AG04449 (cell line): ENCODE results near the gene POLH.
"Not testable (repeated sequence)": the region's sequence is repeated elsewhere in the genome, so short reads cannot be mapped to it uniquely, and the experiment has no call there.

ENCODE experiments used
- CTCF ChIA-PET: fragments of 350-600 bp; formaldehyde crosslinking; extraction: SDS; loops from one replicate; lab custom pipeline; 2021; ENCODE audit warnings: antibody characterized with exemption; lab: Yijun Ruan, JAX
- POLR2A ChIA-PET: fragments of 400-600, 350-600 bp; formaldehyde crosslinking; extraction: SDS; loops from one replicate; lab custom pipeline; 2020; ENCODE audit warnings: antibody characterized with exemption, inconsistent platforms; lab: Yijun Ruan, JAX
- DNase-seq: peaks from one replicate; pipeline ENCODE4 v3.0.0-alpha.2; 2010; ENCODE audit warnings: low read depth, low spot score
- H3K4me3 ChIP-seq: 2 replicates; pipeline ENCODE4 v1.5.1; 2011; ENCODE audit warnings: low read depth, mild to moderate bottlenecking, control low read depth, low read length
- TF ChIP-seq, protein P1 (sequence below): IDR thresholded peaks from one replicate; pipeline ENCODE4 v1.5.1; 2011; ENCODE audit warnings: mild to moderate bottlenecking, moderate library complexity, low read length, control low read depth, inconsistent platforms; ENCODE audit not compliant: insufficient read depth; ENCODE audit errors: missing control alignments

Gene POLH

DNA sequence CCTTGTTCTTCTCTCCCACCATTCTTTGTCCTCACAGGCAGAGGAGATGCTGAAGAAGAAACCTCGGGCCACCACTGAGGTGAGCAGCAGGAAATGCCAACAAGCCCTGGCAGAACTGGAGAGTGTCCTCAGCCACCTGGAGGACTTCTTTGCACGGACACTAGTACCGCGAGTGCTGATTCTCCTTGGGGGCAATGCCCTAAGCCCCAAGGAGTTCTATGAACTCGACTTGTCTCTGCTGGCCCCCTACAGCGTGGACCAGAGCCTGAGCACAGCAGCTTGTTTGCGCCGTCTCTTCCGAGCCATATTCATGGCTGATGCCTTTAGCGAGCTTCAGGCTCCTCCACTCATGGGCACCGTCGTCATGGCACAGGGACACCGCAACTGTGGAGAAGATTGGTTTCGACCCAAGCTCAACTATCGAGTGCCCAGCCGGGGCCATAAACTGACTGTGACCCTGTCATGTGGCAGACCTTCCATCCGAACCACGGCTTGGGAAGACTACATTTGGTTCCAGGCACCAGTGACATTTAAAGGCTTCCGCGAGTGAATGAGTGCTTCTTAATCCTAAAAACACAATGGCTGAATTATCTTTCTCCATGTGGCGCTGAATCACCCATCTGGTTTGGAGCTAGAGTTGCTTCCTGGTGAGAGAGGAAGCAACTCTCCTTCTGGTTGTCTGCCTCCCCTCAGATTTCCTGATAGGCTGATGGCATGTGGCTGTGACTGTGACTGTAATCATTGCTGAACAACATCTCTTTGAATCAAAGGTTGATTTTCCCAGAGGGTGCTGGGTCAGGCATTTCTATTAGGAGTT is 64.2 kb downstream of the POLH start:
- ChIA-PET CTCF (interaction anchor here (0.9 to 1.7 kb wide), 4 partner anchors 28 to 439 kb away, joined by 3 to 5 read pairs (median 4); no protein-coding TSS in a partner anchor), POLR2A (interaction anchor here (0.7 to 1.0 kb wide), 2 partner anchors 11 to 122 kb away, joined by 3 to 4 read pairs; partner anchors contain the start of gene GTPBP2)
- no peak overlapping the region for H3K4me3 ChIP-seq
- DNase-seq: no peak
- TF ChIP-seq, protein P1, sequence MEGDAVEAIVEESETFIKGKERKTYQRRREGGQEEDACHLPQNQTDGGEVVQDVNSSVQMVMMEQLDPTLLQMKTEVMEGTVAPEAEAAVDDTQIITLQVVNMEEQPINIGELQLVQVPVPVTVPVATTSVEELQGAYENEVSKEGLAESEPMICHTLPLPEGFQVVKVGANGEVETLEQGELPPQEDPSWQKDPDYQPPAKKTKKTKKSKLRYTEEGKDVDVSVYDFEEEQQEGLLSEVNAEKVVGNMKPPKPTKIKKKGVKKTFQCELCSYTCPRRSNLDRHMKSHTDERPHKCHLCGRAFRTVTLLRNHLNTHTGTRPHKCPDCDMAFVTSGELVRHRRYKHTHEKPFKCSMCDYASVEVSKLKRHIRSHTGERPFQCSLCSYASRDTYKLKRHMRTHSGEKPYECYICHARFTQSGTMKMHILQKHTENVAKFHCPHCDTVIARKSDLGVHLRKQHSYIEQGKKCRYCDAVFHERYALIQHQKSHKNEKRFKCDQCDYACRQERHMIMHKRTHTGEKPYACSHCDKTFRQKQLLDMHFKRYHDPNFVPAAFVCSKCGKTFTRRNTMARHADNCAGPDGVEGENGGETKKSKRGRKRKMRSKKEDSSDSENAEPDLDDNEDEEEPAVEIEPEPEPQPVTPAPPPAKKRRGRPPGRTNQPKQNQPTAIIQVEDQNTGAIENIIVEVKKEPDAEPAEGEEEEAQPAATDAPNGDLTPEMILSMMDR: no peak

DNA sequence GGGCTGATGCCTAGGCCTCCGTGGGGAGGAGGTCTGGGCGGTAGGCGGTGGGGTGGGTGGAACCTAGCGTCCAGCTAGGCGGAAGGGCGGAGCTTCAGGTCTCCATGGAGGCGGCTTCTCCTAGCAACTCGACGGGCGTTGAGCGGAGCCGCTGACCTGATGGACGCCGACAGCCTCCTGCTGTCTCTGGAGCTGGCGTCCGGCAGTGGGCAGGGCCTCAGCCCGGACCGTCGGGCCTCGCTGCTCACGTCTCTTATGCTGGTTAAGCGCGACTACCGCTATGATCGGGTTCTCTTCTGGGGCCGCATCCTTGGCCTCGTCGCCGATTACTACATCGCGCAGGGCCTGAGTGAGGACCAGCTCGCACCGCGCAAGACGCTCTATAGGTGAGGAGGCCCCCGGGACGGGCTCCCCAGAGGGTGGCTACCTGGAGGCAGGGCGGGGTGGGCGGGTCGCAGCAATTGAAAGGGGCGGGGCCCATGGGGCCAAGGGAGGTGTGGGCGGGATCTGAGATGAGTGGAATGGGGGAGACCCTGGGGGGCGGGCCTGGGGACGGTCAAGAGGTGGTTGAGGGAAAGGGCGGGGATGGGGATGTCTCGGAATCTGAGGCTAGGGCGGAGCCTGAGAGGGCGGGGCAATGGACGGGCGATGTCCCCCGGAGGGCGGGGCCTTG is 69.1 kb downstream of the POLH start, which contains the start of gene RSPH9:
Gene RSPH9 (plus strand): TSS at position 97 of the 673 bp plus-strand sequence. CDS start 63 bp downstream, at position 160.
- ChIA-PET POLR2A (interaction anchor here (1.0 to 1.8 kb wide), 3 partner anchors 9 to 28 kb away, joined by 3 to 7 read pairs (median 4); partner anchors contain the start of genes GTPBP2 and MAD2L1BP), CTCF (interaction anchor here (1.6 to 6.0 kb wide), 3 partner anchors 22 to 434 kb away, joined by 4 to 44 read pairs (median 10); no protein-coding TSS in a partner anchor)
- DNase-seq: no peak
- TF ChIP-seq, protein P1: no peak
- H3K4me3 ChIP-seq: peak within 1 kb of the TSS; percentile 57

DNA sequence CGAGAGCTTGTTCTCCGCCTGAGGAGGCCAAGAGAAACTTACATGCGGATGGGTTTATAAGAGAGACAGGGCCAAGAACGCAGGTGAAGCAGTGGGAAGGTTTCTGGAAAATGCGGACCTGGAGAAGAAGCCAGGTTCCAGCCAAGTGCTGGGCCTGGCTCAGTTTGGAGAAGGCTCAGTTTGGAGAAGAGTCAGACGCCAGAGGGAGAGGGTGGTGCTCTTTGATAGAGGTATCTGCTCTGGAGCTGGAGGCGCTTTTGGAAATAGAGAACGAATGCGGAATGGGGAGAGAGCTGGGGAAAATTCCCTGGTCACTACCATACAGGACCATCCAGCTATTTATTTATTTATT is 69.6 kb downstream of the POLH start:
- ChIA-PET CTCF (interaction anchor here (1.0 to 6.0 kb wide), 3 partner anchors 15 to 434 kb away, joined by 3 to 44 read pairs (median 10); no protein-coding TSS in a partner anchor), POLR2A (interaction anchor here (1.0 to 1.2 kb wide), 2 partner anchors 10 to 27 kb away, joined by 3 to 4 read pairs; partner anchors contain the start of gene MAD2L1BP)
- TF ChIP-seq, protein P1: no peak
- DNase-seq: no peak
- H3K4me3 ChIP-seq: peak overlapping the region; percentile 57

DNA sequence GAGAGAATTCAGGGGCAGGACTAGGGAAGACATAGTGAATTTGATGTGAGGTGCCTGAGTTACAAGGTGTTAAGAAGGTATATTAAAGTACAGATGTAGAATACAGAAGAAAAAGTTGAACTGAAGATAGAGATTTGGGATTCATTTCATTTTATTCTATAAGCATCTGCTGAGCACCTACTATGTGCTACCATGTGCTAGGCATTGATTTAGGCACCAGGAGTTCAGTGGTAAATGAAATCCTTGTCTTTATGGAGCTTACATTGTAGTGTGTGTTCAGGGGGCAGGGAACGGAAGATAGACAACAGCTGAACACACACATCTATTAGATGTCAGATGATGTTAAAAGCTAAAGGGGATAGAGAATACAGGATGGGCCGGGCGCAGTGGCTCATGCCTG is 71.6 kb downstream of the POLH start:
- H3K4me3 ChIP-seq: no peak overlapping the region
- TF ChIP-seq, protein P1: no peak
- POLR2A ChIA-PET: interaction anchor here (1.1 kb wide), 1 partner anchor 18 kb away, joined by 4 read pairs; the partner anchor contains the start of gene GTPBP2
- CTCF ChIA-PET: interaction anchor here (0.7 to 6.0 kb wide), 5 partner anchors 13 to 431 kb away, joined by 3 to 44 read pairs (median 4); no protein-coding TSS in a partner anchor
- DNase-seq: no peak

DNA sequence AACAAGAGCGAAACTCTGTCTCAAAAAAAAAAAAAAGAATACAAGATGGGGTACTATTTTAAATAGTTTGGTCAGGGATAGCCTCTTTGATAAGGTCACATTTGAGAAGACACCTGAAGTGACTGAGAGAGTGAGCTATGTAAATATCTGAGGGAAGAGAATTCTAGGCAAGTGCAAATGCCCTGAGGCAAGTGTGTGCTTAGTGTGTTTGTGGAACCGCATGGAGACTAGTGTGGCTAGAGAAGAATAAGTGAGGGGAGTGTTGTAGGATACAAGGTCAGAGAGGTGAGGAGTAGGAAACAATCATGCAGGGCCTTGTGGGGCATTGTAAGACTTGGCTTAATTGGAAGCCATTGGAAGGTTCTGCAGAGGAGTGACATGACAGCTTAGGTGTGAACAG is 72.3 kb downstream of the POLH start:
- no peak overlapping the region for H3K4me3 ChIP-seq
- ChIA-PET CTCF (interaction anchor here (1.5 to 6.0 kb wide), 3 partner anchors 19 to 431 kb away, joined by 3 to 44 read pairs (median 4); no protein-coding TSS in a partner anchor), POLR2A (interaction anchor here (1.1 kb wide), 1 partner anchor 19 kb away, joined by 4 read pairs; the partner anchor contains the start of gene GTPBP2)
- TF ChIP-seq, protein P1: no peak
- DNase-seq: no peak

DNA sequence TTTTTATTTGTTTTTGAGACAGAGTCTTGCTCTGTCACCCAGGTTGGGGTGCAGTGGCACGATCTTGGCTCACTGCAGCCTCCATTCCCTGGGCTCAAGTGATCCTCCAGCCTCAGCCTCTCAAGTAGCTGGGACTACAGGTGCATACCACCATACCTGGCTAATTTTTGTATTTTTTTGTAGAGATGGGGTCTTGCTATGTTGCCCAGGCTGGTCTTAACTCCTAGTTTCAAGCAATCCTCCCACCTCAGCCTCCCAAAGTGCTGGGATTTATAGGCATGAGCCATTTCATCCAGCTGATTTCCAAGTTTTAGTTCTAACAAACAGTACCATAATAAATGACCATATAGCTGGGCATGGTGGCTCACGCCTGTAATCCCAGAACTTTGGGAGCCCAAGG is 76.8 kb downstream of the POLH start:
- H3K4me3 ChIP-seq, DNase-seq, POLR2A ChIA-PET: not testable (repeated sequence)
- CTCF ChIA-PET: interaction anchor here (6.1 kb wide), 1 partner anchor 14 kb away, joined by 46 read pairs; no protein-coding TSS in a partner anchor
